ENCODE measurements around the gene ICA1. TPM values are rescaled to one million over a fixed set of nuclear protein-coding genes. Genes with fewer than 3 reads are reported as not detected.

ICA1 gene
- total RNA-seq, 4 donors from 2014 or later: 1.6 to 20.9 (median 4.0) TPM

DNA sequence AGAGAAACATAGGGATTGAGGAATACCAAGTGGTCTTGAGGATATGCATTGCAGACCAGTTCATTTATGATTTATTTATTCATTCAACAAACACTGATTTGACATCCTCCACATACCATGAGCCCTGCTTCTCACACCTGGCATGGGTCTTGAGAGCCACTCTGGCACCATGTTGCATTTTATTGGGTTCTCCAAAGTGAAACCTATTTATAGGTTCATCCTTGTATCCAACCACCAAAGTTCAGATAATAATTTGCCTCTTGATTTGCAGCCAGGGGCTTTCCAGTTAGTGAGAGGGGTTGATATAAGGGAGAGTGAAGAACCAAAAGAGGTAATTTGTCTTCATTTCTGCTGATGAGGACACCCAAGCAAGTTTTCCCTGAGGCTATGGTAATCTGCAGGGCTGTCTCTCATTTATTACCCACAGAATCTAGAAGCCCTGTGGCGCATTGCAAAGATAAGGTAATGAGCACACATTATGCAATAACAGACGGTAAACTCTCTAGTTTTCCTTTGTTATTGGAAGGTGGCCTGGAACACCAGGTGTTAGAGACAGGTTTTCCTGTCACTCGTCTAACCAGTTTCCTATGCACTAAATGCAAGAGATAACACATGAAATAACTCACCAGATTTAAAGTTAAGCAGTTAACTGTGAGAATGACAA lies 28.8 kb upstream of the ICA1 start:
- ATAC-seq: no peak
- Histone ChIP-seq H3K27me3 (no peaks in the 10 kb centered on the region), H3K27ac (no peak overlapping the region), H3K4me1 (peaks cover 0 to 2% of the 10 kb centered on the region in 2 donors), H3K36me3 (no peaks in the 10 kb centered on the region), H3K9me3 (no peaks in the 10 kb centered on the region), H3K4me3 (no peak overlapping the region)
- no peak for DNase-seq
- in situ Hi-C loops (cut with MboI; ENCODE audit: low sequenced_read_pairs in 4 of 4): no loop called here
- TF ChIP-seq, protein P1, sequence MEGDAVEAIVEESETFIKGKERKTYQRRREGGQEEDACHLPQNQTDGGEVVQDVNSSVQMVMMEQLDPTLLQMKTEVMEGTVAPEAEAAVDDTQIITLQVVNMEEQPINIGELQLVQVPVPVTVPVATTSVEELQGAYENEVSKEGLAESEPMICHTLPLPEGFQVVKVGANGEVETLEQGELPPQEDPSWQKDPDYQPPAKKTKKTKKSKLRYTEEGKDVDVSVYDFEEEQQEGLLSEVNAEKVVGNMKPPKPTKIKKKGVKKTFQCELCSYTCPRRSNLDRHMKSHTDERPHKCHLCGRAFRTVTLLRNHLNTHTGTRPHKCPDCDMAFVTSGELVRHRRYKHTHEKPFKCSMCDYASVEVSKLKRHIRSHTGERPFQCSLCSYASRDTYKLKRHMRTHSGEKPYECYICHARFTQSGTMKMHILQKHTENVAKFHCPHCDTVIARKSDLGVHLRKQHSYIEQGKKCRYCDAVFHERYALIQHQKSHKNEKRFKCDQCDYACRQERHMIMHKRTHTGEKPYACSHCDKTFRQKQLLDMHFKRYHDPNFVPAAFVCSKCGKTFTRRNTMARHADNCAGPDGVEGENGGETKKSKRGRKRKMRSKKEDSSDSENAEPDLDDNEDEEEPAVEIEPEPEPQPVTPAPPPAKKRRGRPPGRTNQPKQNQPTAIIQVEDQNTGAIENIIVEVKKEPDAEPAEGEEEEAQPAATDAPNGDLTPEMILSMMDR (IDR thresholded peaks at IDR 0.05 in 4 of 5, conservative IDR thresholded peaks at IDR 0.05 in 1 of 5): no peak
- no peak for TF ChIP-seq POLR2A (IDR thresholded peaks at IDR 0.05)
- intact Hi-C loops (cut with DNase I; ENCODE audit: low total_unique reads): no loop called here

DNA sequence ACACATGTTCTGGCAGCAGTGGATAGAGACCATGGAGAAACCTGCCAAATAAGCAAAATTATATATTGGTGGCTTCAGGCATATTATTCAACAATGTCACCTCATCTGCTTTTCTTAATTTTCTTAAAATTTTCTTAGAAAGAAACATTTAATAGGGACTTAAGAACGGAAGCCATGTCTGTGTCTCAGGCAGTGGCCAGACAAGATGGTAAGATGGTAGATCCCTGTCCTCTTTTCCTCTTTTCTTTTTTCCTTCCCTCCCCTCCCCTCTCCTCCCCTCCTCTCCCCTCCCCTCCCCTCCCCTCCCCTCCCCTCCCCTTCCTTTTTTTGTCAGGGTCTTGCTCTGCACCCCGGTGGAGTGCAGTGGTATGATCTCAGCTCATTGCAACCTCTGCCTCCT lies 24.2 kb upstream of the ICA1 start:
- in situ Hi-C loops (cut with MboI; ENCODE audit: low sequenced_read_pairs in 4 of 4): no loop called here
- ATAC-seq (no peak), DNase-seq (no peak)
- TF ChIP-seq, protein P1 (IDR thresholded peaks at IDR 0.05 in 4 of 5, conservative IDR thresholded peaks at IDR 0.05 in 1 of 5): no peak
- TF ChIP-seq POLR2A (IDR thresholded peaks at IDR 0.05): no peak
- H3K27me3 ChIP-seq: no peaks in the 10 kb centered on the region
- H3K4me3 ChIP-seq: no peak overlapping the region
- H3K36me3 ChIP-seq: no peaks in the 10 kb centered on the region
- H3K4me1 ChIP-seq: no peaks in the 10 kb centered on the region
- no peaks in the 10 kb centered on the region for H3K9me3 ChIP-seq
- intact Hi-C loops (cut with DNase I; ENCODE audit: low total_unique reads): no loop called here
- no peak overlapping the region for H3K27ac ChIP-seq

DNA sequence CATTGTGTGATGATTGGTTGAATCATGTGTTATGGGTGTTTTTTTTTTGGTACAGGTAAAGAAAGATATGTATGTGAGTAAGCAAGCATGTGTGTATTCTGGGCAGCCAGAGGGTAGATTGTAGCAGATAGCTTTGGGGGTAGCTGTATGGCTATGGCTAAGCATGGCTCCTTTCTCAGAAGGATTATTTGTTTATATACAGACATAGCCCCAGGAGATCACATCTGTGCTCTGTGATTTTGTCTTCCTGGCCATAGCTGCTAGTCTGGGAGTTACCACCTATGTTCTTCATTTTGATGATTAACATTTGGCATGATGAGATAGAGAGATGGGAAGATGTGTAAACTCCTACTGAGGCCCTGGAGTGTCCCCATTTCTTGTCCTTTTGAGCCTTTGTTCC lies 23.2 kb upstream of the ICA1 start:
- ATAC-seq (no peak), DNase-seq (no peak)
- H3K4me1 ChIP-seq: no peaks in the 10 kb centered on the region
- no peak overlapping the region for H3K27ac ChIP-seq
- in situ Hi-C loops (cut with MboI; ENCODE audit: low sequenced_read_pairs in 4 of 4): no loop called here
- H3K4me3 ChIP-seq: no peak overlapping the region
- TF ChIP-seq, protein P1 (IDR thresholded peaks at IDR 0.05 in 4 of 5, conservative IDR thresholded peaks at IDR 0.05 in 1 of 5): no peak
- TF ChIP-seq POLR2A (IDR thresholded peaks at IDR 0.05): no peak
- no peaks in the 10 kb centered on the region for H3K36me3 ChIP-seq
- no peaks in the 10 kb centered on the region for H3K27me3 ChIP-seq
- intact Hi-C loops (cut with DNase I; ENCODE audit: low total_unique reads): no loop called here
- H3K9me3 ChIP-seq: no peaks in the 10 kb centered on the region

DNA sequence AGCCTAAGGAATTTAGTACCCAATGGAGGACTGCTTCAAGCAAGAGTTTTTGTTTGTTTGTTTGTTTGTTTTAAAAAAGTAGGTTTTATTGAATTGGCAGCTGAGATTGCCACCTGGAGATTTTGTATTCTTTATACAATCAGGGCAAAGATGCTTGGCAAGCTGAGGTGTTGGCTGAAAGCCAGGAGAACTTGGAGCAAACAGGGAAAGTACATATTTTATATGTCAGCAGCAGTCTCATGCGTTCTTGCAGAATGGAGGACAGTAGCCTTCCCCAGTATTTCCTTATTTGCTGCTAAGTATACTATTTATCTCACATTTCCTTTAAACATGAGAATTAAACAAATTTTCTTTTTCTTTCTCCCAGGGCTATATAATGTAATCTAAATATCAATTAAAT lies 22.6 kb upstream of the ICA1 start:
- in situ Hi-C loops (cut with MboI; ENCODE audit: low sequenced_read_pairs in 4 of 4): no loop called here
- intact Hi-C loops (cut with DNase I; ENCODE audit: low total_unique reads): no loop called here
- Histone ChIP-seq H3K27me3 (no peaks in the 10 kb centered on the region), H3K9me3 (no peaks in the 10 kb centered on the region), H3K36me3 (no peaks in the 10 kb centered on the region), H3K4me3 (no peak overlapping the region), H3K27ac (no peak overlapping the region), H3K4me1 (no peaks in the 10 kb centered on the region)
- TF ChIP-seq, protein P1 (IDR thresholded peaks at IDR 0.05 in 4 of 5, conservative IDR thresholded peaks at IDR 0.05 in 1 of 5): no peak
- ATAC-seq (no peak), DNase-seq (no peak)

DNA sequence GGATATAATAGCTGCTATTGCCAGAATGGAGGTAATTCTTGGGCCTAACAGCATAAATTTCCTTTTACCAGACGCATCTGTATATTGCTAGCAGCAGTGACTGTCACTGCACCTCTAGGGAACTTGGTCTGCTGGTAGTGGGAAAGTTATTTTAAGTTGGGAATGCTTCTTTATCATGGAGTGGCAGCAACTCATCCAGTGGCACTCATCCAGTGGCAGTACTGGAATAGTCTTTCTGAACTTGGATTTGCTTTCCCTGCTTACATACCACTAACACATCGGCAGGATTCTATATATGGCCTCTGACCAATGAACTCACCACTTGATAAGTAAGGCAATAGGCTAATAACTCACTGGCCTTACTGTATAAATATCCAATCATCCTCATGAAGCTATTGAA lies 22.0 kb upstream of the ICA1 start:
- ATAC-seq (no peak), DNase-seq (no peak)
- Histone ChIP-seq H3K9me3 (no peaks in the 10 kb centered on the region), H3K27me3 (no peaks in the 10 kb centered on the region), H3K4me3 (no peak overlapping the region), H3K27ac (no peak overlapping the region), H3K36me3 (no peaks in the 10 kb centered on the region), H3K4me1 (no peaks in the 10 kb centered on the region)
- intact Hi-C loops (cut with DNase I; ENCODE audit: low total_unique reads) (no loop called here), in situ Hi-C loops (cut with MboI; ENCODE audit: low sequenced_read_pairs in 4 of 4) (no loop called here)
- TF ChIP-seq, protein P1 (IDR thresholded peaks at IDR 0.05 in 4 of 5, conservative IDR thresholded peaks at IDR 0.05 in 1 of 5): no peak
- no peak for TF ChIP-seq POLR2A (IDR thresholded peaks at IDR 0.05)

Measured in gastrocnemius medialis (tissue), 4 donors.